HG02970 (cell line): ENCODE measurements around the gene LAG3.
"Not testable (repeated sequence)": the region's sequence is repeated elsewhere in the genome, so short reads cannot be mapped to it uniquely, and the experiment has no call there.

Experiments used
- ATAC-seq: cut with Tn5 transposase; IDR thresholded peaks from one replicate; pipeline ENCODE4 v1.9.1; 2021; ENCODE audit warnings: mild to moderate bottlenecking, moderate library complexity, moderate number of reproducible peaks; ENCODE audit not compliant: unreplicated experiment, low FRiP score

Gene LAG3

DNA sequence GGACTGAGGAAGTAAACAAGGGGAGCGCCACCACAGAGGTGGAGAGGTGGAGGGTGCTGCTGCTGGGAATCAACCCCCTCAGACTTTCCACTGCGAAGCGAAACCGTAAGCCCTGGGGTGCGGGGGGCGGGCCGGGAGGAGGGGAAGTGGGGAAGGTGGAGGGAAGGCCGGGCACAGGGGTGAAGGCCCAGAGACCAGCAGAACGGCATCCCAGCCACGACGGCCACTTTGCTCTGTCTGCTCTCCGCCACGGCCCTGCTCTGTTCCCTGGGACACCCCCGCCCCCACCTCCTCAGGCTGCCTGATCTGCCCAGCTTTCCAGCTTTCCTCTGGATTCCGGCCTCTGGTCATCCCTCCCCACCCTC is at the start of gene LAG3:
LAG3 (plus strand) TSS at position 190 of the 365 bp plus-strand sequence. CDS start 333 bp downstream, outside the sequence.
- ATAC-seq, result no peak

DNA sequence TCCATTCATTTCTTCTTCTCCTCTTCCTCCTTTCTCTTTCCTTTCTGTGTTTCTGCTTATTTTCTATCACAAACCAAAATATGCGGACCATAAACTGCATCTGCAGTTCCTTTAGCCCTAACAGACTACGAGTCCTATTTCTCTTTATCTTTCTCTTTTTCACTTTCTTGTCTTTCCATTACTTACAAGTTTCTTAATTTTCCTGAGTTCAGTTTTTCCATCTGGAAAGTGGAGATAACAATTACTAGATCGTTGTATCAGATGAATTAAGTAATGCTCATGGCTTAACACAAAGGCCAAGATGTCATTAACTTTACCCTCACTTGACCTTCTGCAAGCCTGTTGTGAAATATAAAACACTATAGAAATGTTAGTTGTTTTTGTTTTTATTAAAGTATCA is 49.5 kb upstream of the LAG3 start:
- ATAC-seq, result no peak

DNA sequence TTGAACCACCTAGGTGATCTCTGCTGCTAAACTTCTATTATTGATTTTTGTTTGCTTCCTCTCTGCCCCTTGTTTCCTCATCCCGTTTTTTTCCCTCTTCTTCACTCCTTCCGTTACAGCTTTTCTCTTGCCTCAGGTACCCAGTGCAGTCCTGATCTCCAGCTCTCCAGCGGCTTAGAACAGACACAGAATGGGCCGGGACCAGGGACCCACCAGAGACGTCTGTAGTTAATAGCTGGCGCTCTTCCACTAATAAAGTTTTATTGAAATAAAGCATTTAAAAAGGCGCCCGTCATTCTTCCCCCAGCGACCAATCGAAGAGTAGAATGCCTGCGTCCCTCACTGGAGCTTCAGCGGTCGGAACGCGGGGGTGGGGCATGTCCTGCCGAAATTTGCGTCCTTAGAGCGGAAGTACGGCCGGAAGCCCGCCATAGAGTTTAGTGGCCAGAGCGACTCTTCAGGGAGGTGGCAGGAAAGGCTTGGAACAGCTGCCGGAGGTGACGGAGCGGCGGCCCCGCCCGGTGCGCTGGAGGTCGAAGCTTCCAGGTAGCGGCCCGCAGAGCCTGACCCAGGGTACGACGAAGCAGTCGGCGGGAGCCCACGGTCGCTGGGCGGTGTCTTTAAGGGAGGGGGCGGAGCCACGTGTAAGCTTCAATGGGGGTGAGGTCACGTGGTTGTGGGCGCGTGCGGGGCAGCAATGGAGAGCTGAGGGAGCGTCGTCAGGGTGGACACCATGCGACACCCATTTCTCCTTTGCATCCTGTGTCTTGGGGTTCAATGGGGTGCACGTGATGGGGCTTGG is 48.5 kb upstream of the LAG3 start, which contains the start of gene COPS7A:
COPS7A (plus strand) TSS at position 440 of the 802 bp plus-strand sequence. CDS start 611 bp downstream, outside the sequence.
- ATAC-seq, result peak; percentile 92

DNA sequence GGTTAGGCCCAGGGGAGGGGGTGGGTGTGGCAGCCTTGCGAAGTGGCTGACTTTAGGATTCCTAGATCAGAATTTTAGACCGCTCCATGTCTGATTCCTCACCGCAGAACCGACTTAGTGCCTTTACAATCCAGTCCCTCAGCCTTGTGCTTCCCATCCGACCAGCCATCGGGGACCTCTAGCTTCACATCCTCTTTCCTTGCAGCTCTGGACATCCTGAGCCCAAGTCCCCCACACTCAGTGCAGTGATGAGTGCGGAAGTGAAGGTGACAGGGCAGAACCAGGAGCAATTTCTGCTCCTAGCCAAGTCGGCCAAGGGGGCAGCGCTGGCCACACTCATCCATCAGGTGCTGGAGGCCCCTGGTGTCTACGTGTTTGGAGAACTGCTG is 47.9 kb upstream of the LAG3 start:
- ATAC-seq, result peak; percentile 17

DNA sequence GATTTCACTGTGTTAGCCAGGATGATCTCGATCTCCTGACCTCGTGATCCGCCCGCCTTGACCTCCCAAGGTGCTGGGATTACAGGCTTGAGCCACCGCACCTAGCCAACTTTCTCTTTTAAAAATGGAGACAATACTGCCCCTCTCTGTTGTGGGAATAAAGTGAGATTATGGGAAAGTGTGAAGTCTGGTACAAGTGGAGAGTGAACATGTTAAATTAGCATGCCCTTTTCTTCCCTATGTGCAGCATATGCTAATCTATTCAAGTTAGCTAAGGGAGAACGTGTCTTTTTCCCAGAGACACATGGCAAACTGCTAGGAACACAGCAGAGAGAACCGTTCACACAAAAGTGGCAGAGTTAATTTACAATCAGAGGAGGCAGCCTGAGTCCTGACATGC is 47.0 kb upstream of the LAG3 start:
- no peak for ATAC-seq

DNA sequence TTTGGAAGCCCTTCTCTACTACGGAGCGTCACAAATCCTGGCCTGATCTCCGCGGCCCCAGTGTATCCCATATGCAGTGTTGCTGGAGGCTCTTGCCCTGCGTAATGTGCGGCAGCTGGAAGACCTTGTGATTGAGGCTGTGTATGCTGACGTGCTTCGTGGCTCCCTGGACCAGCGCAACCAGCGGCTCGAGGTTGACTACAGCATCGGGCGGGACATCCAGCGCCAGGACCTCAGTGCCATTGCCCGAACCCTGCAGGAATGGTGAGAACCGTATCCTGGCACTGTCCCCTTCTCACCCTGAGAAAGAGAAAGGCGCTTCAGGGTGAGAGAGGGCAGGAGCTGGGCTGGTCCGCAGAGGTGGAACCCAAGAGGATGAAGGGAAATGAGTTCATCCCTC is 43.1 kb upstream of the LAG3 start:
- no peak for ATAC-seq

DNA sequence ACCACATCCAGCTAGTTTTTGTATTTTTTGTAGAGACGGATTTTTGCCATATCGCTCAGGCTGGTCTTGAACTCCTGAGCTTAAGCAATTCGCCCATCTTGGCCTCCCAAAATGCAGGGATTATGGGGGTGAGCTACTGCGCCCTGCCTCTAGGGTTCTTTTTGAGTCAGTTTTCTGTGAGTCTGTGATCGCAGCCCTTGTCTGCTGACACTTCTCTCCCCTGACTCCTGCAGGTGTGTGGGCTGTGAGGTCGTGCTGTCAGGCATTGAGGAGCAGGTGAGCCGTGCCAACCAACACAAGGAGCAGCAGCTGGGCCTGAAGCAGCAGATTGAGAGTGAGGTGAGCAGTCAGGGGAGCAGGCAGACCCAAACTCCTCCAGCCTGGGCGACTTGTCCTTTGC is 42.2 kb upstream of the LAG3 start:
- ATAC-seq, result no peak

DNA sequence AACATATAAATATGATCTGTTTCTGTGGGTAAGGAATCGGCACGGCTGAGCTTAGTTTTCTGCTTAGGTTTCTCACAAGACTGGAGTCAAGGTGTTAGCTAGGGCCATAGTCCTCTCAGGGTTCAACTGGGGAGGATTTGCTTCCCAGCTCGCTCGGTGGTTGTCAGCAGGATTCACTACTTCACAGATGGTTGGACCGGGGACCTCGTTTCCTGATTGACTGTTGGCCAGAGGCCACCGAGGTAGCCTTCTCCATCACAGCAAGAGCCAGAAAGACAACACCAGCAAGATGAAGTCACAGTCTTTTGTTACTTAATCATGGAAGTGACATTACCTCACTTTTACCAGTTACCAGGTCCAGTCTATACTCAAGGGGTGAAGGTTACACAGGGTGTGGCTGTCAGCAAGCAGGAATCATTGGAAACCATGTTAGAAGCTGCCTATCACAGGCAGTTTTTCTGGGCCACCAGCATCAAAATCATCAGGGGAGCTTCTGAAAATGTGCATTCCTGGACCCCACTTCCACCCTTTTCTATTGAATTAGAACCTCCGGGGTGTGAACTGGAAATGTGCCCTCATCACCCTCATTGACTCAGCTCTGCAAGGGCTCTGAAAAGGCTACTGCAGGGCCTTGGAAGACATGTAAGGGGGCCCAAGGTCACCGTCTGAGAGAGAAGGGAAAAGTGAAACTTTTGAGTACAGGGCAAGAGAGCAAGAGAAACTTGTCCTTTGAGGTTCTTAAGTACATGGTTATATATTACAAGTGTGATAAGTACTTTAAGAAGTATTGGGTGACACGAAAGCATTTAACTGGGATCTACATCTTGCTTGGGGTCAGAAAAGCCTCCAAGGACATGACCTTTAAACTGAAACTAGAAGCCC is 37.6 kb upstream of the LAG3 start:
- ATAC-seq, result no peak

DNA sequence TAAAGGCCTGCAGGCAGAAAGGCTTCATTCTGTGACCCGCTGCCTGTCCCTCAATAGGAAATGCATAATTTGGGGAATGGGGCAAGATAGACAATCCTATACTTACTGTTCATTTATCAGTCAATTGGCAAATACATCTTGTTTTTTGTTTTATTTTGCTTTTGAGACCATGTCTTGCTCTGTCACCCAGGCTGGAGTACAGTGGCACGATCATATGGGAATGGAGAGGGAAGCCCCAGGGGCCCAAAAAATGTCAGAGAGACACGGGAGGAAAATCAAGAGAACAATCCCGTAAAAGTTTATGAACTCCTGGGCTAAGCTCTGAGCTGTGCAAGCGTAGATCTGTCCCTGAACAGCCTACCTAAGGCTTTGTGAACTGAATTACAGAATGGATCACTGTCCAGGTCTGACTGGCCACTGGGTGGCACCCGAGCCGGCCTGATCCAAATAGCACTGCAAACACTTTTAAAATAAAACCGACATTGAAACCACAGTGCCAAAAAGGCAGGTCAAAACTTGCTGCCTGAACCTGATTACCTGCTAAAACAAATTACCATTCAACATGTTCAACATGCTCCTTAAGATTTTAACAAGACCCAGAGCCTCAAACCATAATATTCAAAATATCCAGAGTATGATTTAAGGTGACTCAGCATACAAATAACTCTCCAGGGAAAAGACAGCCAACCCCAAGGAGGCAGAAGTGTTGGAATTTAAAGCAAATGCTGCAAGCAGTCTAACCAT is 36.7 kb upstream of the LAG3 start:
- no peak for ATAC-seq

DNA sequence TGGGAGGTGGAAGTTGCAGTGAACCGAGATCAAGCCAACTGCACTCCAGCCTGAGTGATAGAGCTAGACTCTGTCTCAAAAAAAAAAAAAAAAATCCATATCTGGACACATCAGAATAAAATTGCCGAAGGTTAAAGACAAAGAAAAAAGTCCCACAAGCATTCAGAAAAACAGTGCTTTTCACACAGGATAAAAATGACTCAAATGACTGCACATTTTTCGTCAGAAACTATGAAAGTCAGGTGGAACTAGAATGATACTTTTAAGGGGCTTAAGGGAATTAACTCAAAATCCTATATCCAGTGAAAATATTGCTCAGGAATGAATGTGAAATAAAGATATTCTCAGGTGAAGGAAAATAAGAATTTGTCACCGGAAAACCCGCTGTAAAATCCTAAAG is 35.6 kb upstream of the LAG3 start:
- ATAC-seq, result no peak

DNA sequence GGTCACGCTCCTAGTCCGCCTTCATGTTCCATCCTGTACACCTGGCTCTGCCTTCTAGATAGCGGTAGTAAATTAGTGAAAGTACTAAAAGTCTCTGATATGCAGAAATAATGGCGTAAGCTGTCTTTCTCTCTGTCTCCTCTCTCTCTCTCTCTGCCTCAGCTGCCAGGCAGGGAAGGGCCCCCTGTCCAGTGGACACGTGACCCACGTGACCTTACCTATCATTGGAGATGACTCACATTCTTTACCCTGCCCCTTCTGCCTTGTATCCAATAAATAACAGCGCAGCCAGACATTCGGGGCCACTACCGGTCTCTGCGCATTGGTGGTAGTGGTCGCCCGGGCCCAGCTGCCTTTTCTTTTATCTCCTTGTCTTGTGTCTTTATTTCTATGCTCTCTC is 30.2 kb upstream of the LAG3 start:
- ATAC-seq, result not testable (repeated sequence)

DNA sequence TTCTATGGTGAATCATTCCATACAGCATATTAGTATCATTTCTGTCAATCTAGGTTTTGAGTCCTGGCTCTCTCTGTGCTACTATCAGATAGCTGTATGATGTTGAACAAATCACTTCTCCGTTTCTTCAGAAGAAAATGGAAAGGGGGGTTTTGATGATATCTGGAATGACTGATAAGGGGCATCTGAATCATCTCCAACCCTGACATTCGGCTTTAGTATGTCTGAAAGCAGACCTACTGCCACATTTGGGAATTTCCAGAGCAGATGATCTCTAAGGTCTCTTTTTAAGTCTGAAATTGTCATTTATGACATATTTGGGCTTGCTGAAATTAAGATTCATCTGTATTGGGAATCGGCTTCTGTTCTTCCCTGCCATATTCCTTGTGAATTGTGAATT is 29.5 kb upstream of the LAG3 start:
- ATAC-seq, result no peak

DNA sequence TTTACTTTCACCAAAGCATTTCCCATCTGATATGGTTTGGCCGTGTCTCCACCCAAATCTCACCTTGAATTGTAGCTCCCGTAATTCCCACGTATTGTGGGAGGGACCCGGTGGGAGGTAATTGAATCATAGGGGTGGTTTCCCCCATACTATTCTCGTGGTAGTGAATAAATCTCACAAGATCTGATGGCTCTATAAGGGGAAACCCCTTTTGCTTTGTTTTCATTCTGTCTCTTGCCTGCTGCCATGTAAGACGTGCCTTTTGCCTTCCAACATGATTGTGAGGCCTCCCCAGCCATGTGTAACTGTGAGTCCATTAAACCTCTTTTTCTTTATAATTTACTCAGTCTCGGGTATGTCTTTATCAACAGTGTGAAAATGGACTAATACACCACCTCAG is 29.0 kb upstream of the LAG3 start:
- not testable (repeated sequence) for ATAC-seq

DNA sequence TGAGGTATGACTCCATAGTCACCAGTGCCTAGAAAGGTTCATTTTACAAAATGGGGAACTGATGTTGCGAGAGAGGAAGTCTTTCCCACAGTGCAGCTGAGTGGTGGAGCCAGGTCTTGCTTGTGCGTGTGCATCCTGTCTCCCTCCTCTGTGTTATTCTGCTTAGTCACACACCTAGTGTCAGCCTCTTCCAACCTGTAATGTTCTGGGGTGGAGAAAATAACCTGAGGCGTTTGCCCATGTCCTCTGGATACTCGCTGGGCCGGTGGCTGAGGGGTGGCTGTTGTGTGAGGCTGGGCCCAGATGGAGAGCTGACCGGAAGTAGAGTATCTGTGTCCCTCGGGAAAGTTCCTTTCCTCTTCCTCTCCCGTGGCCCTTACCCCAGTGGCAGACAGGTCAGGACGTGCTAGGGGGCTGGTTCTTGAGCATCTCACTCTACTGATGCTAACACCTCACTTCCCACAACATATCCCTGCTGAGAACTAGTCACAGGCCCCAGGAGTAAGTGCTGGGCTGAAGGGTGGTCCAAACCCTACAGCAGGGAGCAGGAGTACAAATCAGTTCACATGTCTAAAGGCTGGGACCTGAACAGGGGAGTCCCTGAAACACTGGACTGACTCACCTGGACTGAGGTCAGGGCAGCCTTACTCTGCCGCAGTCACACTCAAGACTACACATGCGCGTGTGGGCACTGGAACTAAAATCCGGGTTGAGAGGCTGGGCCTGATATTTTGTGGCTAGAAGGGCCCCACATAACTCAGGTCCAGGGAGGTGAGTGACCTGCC is 26.4 kb upstream of the LAG3 start:
- no peak for ATAC-seq

DNA sequence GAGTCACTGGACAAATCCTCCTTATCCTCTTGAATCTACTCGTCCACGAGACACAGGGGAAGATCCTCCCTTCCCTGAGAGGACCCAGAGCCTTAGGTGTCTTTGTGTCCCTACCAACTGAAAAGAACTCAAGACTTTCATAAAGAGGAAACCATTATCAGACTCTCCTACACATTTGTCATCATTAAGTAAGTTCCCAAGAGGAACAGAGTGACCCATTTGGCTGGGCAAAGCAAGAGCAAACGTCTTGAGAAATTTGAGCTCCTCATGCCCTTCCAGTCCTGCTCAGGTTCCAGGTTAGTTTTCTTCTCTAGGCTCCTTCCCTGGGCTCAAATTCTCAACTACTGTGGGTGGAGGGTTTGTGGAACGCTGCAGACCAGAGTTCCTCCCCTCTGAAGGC is 25.1 kb upstream of the LAG3 start:
- ATAC-seq, result no peak

DNA sequence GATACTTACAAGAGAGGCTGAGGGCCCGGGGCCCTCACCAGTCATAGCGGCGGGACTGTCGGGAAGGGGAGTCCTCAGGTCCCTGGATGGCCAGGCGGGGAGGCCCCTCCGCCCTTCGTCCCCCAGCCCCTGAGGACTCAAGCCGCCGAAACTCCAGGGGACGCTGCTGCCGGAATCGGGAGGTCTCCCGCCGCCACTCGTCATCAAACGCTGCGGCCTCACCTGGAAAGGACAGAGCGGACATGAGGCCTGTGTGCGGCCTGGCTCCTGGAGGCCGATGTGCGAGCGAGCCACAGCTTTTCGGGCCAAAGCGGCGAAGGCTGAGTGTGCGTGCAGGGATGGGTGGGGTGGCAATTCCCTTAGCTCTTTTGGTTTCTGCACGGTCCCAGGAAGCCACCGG is 23.6 kb upstream of the LAG3 start:
- ATAC-seq, result no peak

DNA sequence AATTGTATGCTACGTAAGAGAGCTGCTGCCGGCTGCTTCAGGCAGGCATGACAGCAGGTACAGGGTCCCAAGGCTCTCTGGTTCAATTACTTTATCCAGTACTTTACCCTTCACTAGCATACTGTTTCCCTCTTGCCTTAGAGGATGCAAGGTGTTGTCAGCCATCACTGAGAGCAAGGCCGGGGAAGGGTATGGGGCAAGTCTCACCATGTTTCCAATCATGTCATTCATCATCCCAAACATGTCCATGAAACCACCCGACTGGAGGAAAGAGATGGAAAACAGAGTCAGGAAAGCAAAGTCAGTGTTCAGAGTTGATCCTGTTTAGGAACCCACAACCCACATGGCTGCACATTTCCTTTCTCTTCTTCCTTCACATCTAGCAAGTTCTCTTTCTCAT is 21.8 kb upstream of the LAG3 start:
- ATAC-seq, result no peak

DNA sequence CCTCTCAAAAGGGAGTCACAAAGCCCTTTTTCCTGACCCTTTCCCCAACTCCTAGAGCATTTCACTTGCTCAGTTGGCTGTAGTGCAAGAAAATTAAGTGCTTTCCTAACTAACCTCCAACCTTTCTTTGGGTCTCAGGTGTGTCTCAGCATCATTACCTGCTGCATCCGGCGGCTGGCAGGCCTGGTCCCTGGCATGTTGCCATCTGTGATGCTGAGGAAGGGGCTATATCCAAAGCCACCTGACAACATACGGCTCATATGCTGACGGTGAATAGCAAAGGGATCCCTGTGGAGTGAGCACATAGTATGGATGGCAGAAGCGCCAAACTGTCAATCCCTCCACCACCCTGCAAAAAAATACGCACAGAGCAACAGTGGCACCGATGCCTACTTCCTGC is 20.6 kb upstream of the LAG3 start:
- no peak for ATAC-seq

DNA sequence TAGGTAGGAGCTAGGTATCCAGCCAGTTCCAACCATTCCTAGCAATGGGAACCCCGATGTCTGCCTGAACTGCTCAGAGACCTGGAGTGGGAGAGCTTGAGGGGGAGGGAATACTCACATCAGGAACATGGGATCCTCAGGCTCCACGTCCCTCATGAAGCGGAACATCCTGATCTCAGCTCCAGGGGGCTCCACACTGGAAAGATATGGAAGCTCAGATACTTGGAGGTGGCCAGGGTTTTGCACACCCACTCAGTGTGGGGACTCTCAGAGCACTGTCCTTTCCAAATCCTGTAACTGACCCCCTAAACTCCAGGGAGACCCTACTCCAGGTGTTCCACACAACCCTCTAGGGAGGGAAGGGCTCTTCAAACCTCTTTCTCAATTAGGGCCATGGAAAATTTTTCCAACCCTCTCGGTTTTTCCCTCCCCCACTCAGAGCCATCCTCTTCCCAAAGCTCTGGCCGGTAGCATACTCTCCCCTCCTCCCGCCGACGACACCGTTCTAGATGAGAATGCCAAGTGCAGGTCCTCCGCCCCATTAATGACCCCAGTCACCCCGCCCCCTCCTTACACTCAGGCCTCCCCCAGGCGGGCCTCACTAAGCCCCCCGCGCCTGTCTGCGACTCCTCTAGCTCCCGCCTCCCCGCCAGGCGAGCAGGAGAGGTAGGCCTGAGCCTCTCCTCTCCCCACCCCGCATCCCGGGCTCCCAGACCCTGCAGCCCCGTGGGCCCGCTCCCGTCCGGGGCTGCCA is 20.0 kb upstream of the LAG3 start:
- no peak for ATAC-seq
